ENCODE data around the gene DISC1.

Gene DISC1

GRCh38 chr1:231803353-231803752 lies 176.8 kb downstream of the DISC1 start:
- H3K27ac ChIP-seq = no peak overlapping the region
- no peak for TF ChIP-seq ZFX (IDR thresholded peaks at IDR 0.05)
- no peak for TF ChIP-seq CTCF (conservative IDR thresholded peaks at IDR 0.05)

- TF ChIP-seq CTCF (conservative IDR thresholded peaks at IDR 0.05) = peak; percentile 90
- no peak for TF ChIP-seq ZFX (IDR thresholded peaks at IDR 0.05)
- no peak overlapping the region for H3K27ac ChIP-seq
Measured at GRCh38 chr1:231806623-231807495, 180.3 kb downstream of the DISC1 start.

GRCh38 chr1:231807541-231807940 lies 181.0 kb downstream of the DISC1 start:
- no peak overlapping the region for H3K27ac ChIP-seq
- TF ChIP-seq CTCF (conservative IDR thresholded peaks at IDR 0.05) (no peak), ZFX (IDR thresholded peaks at IDR 0.05) (no peak)

GRCh38 chr1:231808116-231808515 lies 181.5 kb downstream of the DISC1 start:
- TF ChIP-seq CTCF (conservative IDR thresholded peaks at IDR 0.05) (no peak), ZFX (IDR thresholded peaks at IDR 0.05) (no peak)
- H3K27ac ChIP-seq = no peak overlapping the region

- H3K27ac ChIP-seq = no peak overlapping the region
- no peak for TF ChIP-seq CTCF (conservative IDR thresholded peaks at IDR 0.05)
- TF ChIP-seq ZFX (IDR thresholded peaks at IDR 0.05) = no peak
Measured at GRCh38 chr1:231808990-231809389, 182.4 kb downstream of the DISC1 start.

- H3K27ac ChIP-seq = no peak overlapping the region
- TF ChIP-seq CTCF (conservative IDR thresholded peaks at IDR 0.05) (no peak), ZFX (IDR thresholded peaks at IDR 0.05) (no peak)
Measured at GRCh38 chr1:231810415-231810814, 183.8 kb downstream of the DISC1 start.

- TF ChIP-seq ZFX (IDR thresholded peaks at IDR 0.05) (no peak), CTCF (conservative IDR thresholded peaks at IDR 0.05) (no peak)
Measured at GRCh38 chr1:231814021-231814420, 187.4 kb downstream of the DISC1 start.

More at GRCh38 chr1:231814021-231814420, 187.4 kb downstream of the DISC1 start:
- H3K27ac ChIP-seq = no peak overlapping the region
